Neutrophil (primary cell): ENCODE results near the gene C9orf78.

Experiments
- H3K27ac ChIP-seq: fragments of 200-600 bp; sonication (generic); 2 replicates; pipeline ENCODE4 v1.5.1; 2016; ENCODE audit warnings: mild to moderate bottlenecking, moderate library complexity
- H3K27me3 ChIP-seq: fragments of 200-600 bp; sonication (generic); 2 replicates; pipeline ENCODE4 v1.6.0; 2016; ENCODE audit warnings: mild to moderate bottlenecking
- H3K36me3 ChIP-seq: fragments of 200-600 bp; sonication (generic); 2 replicates; pipeline ENCODE4 v1.5.1; 2017
- H3K4me1 ChIP-seq, 2 experiments: fragments of 200-600 bp in 1 of 2; sonication (generic) in 1 of 2; 1 replicate in 1 of 2; 2 replicates in 1 of 2; pipeline versions ENCODE4 v1.5.1 to v1.6.1; 2013 to 2016; ENCODE audit warnings: low read depth in 1 of 2, low read length in 1 of 2, mild to moderate bottlenecking in 1 of 2, moderate library complexity in 1 of 2; ENCODE audit not compliant: control insufficient read depth in 1 of 2, insufficient read depth in 1 of 2
- H3K4me3 ChIP-seq, 2 experiments: fragments of 200-600 bp in 1 of 2; sonication (generic) in 1 of 2; 1 replicate in 1 of 2; 2 replicates in 1 of 2; pipeline ENCODE4 v1.5.1; 2013 to 2016; ENCODE audit warnings: low read depth in 1 of 2, low read length in 1 of 2, mild to moderate bottlenecking in 1 of 2, moderate library complexity in 1 of 2
- H3K9me3 ChIP-seq: fragments of 200-600 bp; sonication (generic); 2 replicates; pipeline ENCODE4 v1.5.1; 2016
- TF ChIP-seq, protein P1 (sequence below): fragments of 200-600 bp; sonication (generic); IDR thresholded peaks from 2 replicates; pipeline ENCODE4 v1.5.1; 2016; ENCODE audit warnings: antibody characterized with exemption

C9orf78 gene

DNA sequence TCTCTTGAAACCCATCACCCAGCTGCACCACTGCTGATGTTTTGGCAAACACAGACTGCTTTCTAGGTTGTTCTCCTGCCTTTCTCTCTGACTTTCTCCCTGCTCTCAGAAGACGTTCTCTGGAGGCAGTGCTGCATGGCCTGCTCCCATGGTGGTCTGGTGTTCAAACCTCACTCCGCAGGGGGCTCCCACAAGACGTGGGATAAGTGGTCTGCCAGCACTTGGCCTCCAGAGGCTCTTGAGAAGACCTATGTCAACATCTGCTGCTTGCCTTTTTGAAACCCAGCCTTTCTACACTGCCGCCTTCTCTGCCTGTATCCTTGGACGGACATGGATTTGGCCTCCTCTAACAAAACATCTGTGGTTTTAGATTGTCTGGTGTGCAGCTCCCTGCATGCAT, 16.7 kb upstream of the C9orf78 start:
- Histone ChIP-seq H3K27ac (peak overlapping the region; percentile 76), H3K27me3 (no peaks in the 10 kb centered on the region), H3K36me3 (peaks cover 30% of the 10 kb centered on the region), H3K9me3 (no peaks in the 10 kb centered on the region), H3K4me1 (peaks cover 54 to 63% of the 10 kb centered on the region in 2 experiments), H3K4me3 (no peak overlapping the region)
- TF ChIP-seq, protein P1, sequence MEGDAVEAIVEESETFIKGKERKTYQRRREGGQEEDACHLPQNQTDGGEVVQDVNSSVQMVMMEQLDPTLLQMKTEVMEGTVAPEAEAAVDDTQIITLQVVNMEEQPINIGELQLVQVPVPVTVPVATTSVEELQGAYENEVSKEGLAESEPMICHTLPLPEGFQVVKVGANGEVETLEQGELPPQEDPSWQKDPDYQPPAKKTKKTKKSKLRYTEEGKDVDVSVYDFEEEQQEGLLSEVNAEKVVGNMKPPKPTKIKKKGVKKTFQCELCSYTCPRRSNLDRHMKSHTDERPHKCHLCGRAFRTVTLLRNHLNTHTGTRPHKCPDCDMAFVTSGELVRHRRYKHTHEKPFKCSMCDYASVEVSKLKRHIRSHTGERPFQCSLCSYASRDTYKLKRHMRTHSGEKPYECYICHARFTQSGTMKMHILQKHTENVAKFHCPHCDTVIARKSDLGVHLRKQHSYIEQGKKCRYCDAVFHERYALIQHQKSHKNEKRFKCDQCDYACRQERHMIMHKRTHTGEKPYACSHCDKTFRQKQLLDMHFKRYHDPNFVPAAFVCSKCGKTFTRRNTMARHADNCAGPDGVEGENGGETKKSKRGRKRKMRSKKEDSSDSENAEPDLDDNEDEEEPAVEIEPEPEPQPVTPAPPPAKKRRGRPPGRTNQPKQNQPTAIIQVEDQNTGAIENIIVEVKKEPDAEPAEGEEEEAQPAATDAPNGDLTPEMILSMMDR = no peak

GRCh38 chr9:129850821-129851550, 15.9 kb upstream of the C9orf78 start:
- Histone ChIP-seq H3K4me3 (no peak overlapping the region), H3K27ac (peak overlapping the region; percentile 76), H3K27me3 (no peaks in the 10 kb centered on the region), H3K4me1 (peaks cover 56 to 68% of the 10 kb centered on the region in 2 experiments), H3K9me3 (no peaks in the 10 kb centered on the region), H3K36me3 (peaks cover 22% of the 10 kb centered on the region)
- TF ChIP-seq, protein P1 = no peak

- no peaks in the 10 kb centered on the region for H3K9me3 ChIP-seq
- peaks cover 56 to 67% of the 10 kb centered on the region in 2 experiments for H3K4me1 ChIP-seq
- H3K36me3 ChIP-seq = peaks cover 16% of the 10 kb centered on the region
- TF ChIP-seq, protein P1 = no peak
- H3K27ac ChIP-seq = peak overlapping the region; percentile 39
- no peaks in the 10 kb centered on the region for H3K27me3 ChIP-seq
- H3K4me3 ChIP-seq = no peak overlapping the region
Measured at GRCh38 chr9:129849901-129850300, 14.8 kb upstream of the C9orf78 start.

DNA sequence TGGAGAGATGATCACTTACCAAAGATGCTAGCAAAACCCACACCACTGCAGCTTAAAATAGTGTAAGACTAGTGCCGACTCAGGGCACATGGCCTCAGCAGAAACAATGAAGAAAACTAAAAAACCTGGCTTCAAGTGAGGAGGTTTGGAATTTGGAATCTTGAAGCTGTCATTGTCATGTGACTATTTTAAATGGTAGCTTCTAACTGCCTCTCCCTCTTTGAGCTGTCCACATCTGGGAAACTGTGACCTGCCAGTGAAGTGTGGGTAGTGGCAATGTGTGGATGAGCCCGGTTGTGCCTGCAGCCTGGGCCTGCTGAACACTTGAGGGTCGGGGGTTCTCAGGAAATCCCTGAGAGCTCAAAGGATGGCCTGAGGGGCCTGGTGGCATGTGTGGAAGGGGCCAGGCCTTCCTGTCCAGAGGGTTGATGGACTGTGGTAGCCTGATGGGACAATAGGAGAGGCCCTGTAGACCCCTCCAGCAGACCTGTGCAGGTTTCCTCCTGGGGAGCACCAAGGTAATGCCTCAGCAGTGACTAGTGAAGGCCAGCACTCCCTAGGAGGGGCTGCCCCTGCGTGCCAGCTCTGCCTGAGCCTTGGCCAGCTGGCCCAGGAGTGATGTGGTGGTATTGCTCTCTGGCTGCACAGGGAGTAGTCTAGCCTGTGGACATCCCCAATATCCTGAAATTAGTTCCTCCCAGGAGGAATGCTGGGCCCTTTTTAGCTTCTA, 13.8 kb upstream of the C9orf78 start:
- H3K4me3 ChIP-seq = no peak overlapping the region
- H3K9me3 ChIP-seq = no peaks in the 10 kb centered on the region
- peaks cover 46 to 56% of the 10 kb centered on the region in 2 experiments for H3K4me1 ChIP-seq
- TF ChIP-seq, protein P1 = no peak
- H3K27ac ChIP-seq = no peak overlapping the region
- peaks cover 16% of the 10 kb centered on the region for H3K36me3 ChIP-seq
- no peaks in the 10 kb centered on the region for H3K27me3 ChIP-seq

GRCh38 chr9:129845373-129845772, 10.3 kb upstream of the C9orf78 start:
- H3K27ac ChIP-seq = peak overlapping the region; percentile 48
- no peaks in the 10 kb centered on the region for H3K27me3 ChIP-seq
- peaks cover 19 to 31% of the 10 kb centered on the region in 2 experiments for H3K4me1 ChIP-seq
- H3K9me3 ChIP-seq = no peaks in the 10 kb centered on the region
- no peak overlapping the region for H3K4me3 ChIP-seq
- TF ChIP-seq, protein P1 = no peak
- H3K36me3 ChIP-seq = peaks cover 7% of the 10 kb centered on the region
